CD4-positive, alpha-beta T cell treated with Interferon alpha-2 for 1 hour (primary cell): Measurements from ENCODE around the gene OPA3.
"Not testable (repeated sequence)": the region's sequence is repeated elsewhere in the genome, so short reads cannot be mapped to it uniquely, and the experiment has no call there.

ENCODE experiments used
- DNase-seq, 2 donors: peaks; one replicate each; pipeline ENCODE4 v3.0.0-alpha.2; 2020 to 2022

The OPA3 gene

GRCh38 chr19:45584332-45585157 is at the start of gene OPA3:
TSS of gene OPA3 (minus strand) at chr19:45584802. CDS start at chr19:45584764, 38 bp downstream.
- peak; percentile 99 to 100 for DNase-seq

DNA sequence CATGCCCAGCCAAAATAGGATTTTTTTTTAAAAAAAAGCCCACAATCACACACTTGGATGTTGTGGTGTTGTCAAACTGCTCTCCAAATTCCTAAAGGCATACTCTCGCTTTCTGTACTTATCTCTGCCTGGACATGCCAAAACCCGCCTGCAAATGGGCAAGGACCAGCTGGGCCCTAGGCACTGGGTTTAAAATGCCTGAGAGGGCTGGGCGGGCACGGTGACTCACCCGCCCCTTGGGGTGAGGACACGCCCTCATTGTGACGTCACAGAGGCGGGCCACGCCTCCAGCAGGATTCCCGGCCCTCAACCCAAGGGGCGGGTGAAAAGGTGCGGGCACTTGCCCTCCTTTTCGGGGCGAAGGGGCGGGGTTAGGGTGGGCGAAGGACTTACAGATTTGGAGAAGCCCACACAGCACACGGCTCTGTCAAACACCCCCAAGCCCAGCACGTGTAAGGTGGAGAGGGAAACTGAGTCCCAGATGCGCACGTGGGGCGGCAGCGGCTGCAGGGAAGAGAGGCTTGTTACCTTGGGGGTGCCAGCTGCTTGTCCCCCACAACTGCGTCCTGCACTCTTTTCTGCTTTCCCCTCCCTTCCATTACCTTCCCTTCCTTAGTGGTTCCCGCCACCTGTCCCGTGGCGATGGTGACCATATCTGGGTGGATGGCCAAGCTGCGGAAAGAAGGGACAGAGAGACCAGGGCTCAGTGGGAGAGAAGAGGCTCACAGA is 48.0 kb upstream of the OPA3 start:
- DNase-seq: peak; percentile 31 to 45

GRCh38 chr19:45630463-45630862 is 45.9 kb upstream of the OPA3 start:
- no peak for DNase-seq

- no peak for DNase-seq
These were observed 45.1 kb upstream of the OPA3 start for GRCh38 chr19:45629704-45630103.

GRCh38 chr19:45628219-45628618 is 43.6 kb upstream of the OPA3 start:
- not testable (repeated sequence) for DNase-seq

GRCh38 chr19:45623984-45624383 is 39.4 kb upstream of the OPA3 start:
- DNase-seq: no peak

- no peak for DNase-seq
These were observed 37.4 kb upstream of the OPA3 start for GRCh38 chr19:45621976-45622503.

- DNase-seq: no peak
These were observed 36.8 kb upstream of the OPA3 start for GRCh38 chr19:45621389-45621788.

GRCh38 chr19:45616704-45617017 is 32.1 kb upstream of the OPA3 start:
- no peak for DNase-seq

DNA sequence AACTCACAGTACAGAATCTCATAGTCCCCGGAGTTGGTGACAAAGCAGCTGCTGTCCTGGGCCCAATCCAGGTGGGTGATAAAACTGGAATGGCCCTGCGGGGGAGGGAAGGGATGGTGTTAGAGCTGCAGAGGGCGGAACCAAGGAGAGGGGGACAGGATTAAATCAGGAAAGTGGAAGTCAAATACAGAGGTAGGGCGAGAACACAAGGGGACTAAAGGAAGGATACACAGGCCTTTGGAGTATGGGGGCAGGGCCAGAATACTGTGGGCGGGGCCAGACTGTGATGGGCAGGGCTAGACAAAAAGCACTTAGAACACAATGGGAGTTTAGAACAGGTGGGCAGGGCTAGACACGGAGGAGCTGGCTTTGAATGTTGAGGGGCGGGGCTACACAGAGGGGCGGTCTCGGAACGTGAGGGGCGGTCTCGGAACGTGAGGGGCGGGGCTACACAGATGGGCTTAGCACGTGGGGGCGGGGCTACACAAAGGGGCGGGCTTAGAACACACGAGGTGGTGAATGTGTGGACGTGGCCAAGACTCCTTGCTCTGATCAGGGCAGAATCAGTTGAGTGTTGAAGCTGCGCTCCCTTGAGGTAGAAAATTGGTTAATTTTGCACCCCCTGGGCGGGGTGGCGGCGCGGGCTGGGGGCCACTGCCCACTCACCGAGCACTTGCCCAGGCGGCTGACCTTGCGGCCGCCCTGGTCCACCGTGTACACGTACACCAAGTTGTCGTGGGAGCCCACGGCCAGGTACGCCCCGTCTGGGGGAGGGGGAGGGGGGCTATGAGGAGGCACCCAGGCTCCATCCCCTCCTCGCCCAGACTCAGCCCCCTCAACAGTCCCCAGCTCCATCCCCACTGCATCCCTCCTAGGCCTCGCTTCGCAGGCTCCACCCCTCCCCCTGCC is 31.4 kb upstream of the OPA3 start:
- peak; percentile 79 to 84 for DNase-seq

- not testable (repeated sequence) for DNase-seq
These were observed 30.5 kb upstream of the OPA3 start for GRCh38 chr19:45615056-45615455.

DNA sequence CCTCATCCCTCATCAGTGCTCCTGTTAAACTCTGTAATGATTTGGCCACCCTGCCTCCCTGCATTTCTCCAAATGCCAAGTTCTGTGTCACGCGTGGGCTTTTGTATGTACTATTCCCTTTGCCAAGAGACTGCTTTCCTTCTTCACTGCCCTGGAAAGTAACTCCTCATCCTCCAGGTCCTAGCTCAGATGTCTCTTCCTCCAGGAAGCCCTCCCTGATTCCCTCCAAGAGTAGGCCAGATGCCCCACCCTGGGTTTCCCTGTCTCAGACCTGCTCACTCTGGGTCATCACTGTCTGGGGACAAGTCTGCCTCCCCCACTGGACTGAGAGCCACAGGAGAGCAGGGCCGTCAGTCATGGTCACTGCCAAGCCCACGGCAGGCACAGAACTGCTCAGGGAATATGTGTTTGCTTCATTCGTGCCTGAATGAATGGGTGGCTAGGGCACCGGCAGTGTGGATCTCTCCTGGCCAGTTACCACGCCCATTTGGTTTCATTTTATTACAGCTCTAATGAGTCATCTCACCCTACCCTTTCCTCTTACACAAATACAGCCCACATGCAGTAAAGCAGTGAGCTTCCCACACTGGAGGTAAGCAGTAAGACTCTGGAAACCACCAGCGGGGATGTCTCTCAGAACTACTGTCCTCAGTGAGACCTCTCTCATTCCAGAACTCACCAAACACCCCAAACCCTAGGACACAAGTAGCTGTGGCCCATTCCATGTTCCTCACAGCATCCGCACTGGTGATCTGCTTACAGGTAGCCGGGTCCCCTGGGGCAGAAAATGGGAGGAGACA is 29.5 kb upstream of the OPA3 start:
- peak; percentile 33 to 47 for DNase-seq

DNA sequence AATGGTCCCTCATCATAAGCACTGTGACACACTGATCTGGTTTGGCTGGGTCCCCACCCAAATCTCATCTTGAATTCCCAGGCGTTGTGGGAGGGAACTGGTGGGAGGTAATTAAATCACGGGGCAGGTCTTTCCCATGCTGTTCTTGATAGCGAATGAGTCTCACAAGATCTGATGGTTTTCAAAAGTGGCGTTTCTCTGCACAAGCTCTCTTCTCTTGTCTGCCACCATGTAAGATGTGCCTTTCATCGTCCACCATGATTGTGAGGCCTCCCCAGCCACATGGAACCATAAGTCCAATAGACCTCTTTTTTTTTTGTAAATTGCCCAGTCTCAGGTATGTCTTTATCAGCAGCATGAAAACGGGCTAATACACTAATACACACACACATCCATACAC is 24.3 kb upstream of the OPA3 start:
- DNase-seq: no peak

GRCh38 chr19:45607071-45608029 is 22.7 kb upstream of the OPA3 start:
- DNase-seq: peak; percentile 28 to 57

- no peak for DNase-seq
These were observed 17.1 kb upstream of the OPA3 start, which contains the start of gene GPR4 for GRCh38 chr19:45601524-45602374. TSS of gene GPR4 (minus strand) at chr19:45602212. CDS start at chr19:45591866, 10,346 bp downstream.

GRCh38 chr19:45601115-45601514 is 16.5 kb upstream of the OPA3 start:
- DNase-seq: no peak

GRCh38 chr19:45600340-45600885 is 15.8 kb upstream of the OPA3 start:
- no peak for DNase-seq

DNA sequence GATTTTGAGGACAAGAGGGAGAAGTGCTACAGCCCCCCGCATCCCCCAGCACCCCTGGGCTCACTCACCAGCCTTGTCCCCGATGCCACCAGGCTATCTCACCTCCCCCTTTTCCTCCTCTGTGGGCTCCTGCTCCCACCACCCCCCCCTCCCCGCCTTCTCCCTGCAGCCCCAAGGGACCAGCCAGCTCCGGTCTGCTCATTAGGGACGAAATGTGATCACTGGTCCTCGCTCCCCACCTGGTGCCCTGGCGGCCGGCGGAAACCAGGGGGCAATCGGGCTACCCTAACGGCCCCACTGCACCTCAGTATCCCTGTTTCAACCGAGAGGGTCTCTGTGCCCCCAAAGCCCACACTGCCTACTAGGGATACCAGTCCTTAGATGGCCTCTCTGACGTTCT is 14.7 kb upstream of the OPA3 start:
- DNase-seq: no peak

DNA sequence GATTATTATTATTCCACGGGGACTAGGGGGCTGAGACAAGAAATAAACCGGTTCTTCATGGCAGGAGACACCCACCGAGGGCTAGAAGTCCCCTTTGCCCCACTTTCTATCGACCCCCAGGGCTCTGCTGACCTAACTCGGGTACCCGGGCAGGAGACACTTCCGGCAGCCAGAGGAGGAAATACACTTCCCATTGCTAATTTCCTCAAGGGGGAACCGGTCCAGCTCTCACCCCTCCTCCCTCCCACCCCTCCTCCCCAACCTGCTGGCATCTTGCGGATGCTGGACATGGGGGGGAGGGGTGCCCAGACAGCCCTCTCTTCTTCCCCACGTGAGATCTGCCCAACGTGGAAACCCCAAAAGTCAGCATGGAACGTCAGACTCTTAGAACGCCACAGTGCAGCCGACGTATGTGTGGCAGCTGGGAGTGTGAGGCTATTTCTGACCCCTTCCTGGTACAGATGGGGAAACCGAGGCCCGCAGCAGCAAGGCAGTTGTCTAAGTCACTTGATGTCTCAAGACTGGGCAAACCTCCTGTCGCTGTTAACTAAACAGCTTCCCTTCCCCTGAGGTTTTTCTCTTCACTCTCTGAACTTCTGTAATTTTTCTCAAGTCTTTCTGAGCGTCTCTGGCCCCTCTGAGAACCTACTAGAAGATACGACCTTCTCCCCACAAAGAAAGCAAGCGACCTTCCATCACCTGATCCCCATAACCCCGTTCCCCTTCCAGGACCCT is 13.8 kb upstream of the OPA3 start:
- DNase-seq: peak in 1 of 2 donors; percentile 10
